Fibroblast of lung (primary cell): ENCODE data around the gene TICRR.

Experiments used
- EZH2 ChIP-seq: IDR thresholded peaks from 2 replicates; pipeline ENCODE4 v1.5.1; 2012; ENCODE audit warnings: low read length, control low read depth, mild to moderate bottlenecking; ENCODE audit errors: missing control alignments
- TF ChIP-seq, protein P1 (sequence below), 2 donors: IDR thresholded peaks in 1 of 2; conservative IDR thresholded peaks in 1 of 2; 1 replicate in 1 of 2; 2 replicates in 1 of 2; pipeline ENCODE4 v1.5.1; 2011 to 2012; ENCODE audit warnings: low read length in 2 of 2, control low read depth in 1 of 2, inconsistent platforms in 1 of 2, low read depth in 1 of 2, mild to moderate bottlenecking in 1 of 2

DNA sequence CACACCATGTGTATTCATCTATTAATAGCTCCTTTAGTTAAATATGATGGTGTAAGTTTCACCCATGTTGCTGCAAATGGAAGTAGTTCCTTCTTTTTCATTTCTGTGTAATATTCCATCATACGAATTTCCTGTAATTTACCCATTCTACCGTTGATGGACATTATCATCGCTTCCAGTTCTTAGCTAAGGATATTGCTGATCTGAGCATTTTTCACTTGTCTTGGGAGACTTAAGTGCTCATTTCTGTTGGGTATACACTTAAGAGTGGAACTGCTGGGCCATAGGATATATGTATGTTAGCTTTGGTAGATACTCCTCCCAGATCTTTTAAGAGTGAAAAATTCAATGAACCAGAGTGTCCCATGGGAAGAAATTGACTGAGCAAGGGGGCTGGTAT is 92.9 kb downstream of the TICRR start:
- TF ChIP-seq, protein P1, sequence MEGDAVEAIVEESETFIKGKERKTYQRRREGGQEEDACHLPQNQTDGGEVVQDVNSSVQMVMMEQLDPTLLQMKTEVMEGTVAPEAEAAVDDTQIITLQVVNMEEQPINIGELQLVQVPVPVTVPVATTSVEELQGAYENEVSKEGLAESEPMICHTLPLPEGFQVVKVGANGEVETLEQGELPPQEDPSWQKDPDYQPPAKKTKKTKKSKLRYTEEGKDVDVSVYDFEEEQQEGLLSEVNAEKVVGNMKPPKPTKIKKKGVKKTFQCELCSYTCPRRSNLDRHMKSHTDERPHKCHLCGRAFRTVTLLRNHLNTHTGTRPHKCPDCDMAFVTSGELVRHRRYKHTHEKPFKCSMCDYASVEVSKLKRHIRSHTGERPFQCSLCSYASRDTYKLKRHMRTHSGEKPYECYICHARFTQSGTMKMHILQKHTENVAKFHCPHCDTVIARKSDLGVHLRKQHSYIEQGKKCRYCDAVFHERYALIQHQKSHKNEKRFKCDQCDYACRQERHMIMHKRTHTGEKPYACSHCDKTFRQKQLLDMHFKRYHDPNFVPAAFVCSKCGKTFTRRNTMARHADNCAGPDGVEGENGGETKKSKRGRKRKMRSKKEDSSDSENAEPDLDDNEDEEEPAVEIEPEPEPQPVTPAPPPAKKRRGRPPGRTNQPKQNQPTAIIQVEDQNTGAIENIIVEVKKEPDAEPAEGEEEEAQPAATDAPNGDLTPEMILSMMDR (conservative IDR thresholded peaks at IDR 0.05 in 1 of 2, IDR thresholded peaks at IDR 0.05 in 1 of 2; ENCODE audit: low read depth in 1 of 2, low read length in 2 of 2), result no peak
- TF ChIP-seq EZH2, result no peak
